ENCODE measurements around the gene TMTC2. TPM values are rescaled to one million over a fixed set of nuclear protein-coding genes. Genes with fewer than 3 reads are reported as not detected.
A peak's percentile ranks its signal among the peaks of the same experiment; 100 is the strongest.

TMTC2 gene
- total and polyA plus RNA-seq, 2 donors from 2014 or later = 6.0 to 32.9 TPM

DNA sequence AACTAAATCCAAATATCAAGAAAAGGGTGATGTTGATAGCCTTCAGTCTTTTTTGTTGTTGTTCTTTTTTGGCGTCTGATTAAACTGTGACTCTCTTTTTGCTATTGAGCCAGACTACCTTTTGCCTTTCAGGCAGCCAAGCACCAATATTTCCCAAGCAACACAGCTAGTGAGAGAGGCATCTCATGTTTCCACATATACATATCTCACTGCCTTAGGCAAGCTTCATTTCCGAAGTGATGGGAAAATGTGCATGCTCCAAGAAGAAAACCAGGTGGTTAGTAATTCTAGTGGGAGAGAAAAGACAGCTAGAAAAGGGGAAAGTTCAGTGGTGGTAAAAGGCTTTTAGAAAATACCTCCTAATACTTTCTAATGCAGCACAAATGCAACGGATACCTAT, 277.7 kb downstream of the TMTC2 start:
- no peaks in the 10 kb centered on the region for H3K36me3 ChIP-seq (ENCODE audit: control insufficient read depth in 2 of 3, insufficient read depth in 3 of 3, low read length in 3 of 3)
- FAIRE-seq (no peak), DNase-seq (peak in 2 of 5 donors; percentile 32 to 53)
- H3K27ac ChIP-seq (ENCODE audit: low read depth in 2 of 2, low read length in 2 of 2) = no peak overlapping the region
- no peaks in the 10 kb centered on the region for H3K9me3 ChIP-seq (ENCODE audit: control insufficient read depth in 2 of 3, insufficient read depth in 1 of 3, low read length in 3 of 3)
- H3K27me3 ChIP-seq (ENCODE audit: control insufficient read depth, insufficient read depth, low read length) = no peaks in the 10 kb centered on the region
- no peaks in the 10 kb centered on the region for H3K4me1 ChIP-seq (ENCODE audit: control insufficient read depth in 2 of 3, insufficient read depth in 2 of 3, low read depth in 1 of 3, low read length in 3 of 3)
- TF ChIP-seq, protein P1, sequence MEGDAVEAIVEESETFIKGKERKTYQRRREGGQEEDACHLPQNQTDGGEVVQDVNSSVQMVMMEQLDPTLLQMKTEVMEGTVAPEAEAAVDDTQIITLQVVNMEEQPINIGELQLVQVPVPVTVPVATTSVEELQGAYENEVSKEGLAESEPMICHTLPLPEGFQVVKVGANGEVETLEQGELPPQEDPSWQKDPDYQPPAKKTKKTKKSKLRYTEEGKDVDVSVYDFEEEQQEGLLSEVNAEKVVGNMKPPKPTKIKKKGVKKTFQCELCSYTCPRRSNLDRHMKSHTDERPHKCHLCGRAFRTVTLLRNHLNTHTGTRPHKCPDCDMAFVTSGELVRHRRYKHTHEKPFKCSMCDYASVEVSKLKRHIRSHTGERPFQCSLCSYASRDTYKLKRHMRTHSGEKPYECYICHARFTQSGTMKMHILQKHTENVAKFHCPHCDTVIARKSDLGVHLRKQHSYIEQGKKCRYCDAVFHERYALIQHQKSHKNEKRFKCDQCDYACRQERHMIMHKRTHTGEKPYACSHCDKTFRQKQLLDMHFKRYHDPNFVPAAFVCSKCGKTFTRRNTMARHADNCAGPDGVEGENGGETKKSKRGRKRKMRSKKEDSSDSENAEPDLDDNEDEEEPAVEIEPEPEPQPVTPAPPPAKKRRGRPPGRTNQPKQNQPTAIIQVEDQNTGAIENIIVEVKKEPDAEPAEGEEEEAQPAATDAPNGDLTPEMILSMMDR (IDR thresholded peaks at IDR 0.05; ENCODE audit: borderline replicate concordance, extremely low read depth, insufficient read depth) = no peak
- no peak overlapping the region for H3K4me3 ChIP-seq (ENCODE audit: low read length in 3 of 3)
- H3K9ac ChIP-seq (ENCODE audit: low read length in 3 of 3) = no peak overlapping the region
- intact Hi-C loops (cut with DNase I) = no loop called here

DNA sequence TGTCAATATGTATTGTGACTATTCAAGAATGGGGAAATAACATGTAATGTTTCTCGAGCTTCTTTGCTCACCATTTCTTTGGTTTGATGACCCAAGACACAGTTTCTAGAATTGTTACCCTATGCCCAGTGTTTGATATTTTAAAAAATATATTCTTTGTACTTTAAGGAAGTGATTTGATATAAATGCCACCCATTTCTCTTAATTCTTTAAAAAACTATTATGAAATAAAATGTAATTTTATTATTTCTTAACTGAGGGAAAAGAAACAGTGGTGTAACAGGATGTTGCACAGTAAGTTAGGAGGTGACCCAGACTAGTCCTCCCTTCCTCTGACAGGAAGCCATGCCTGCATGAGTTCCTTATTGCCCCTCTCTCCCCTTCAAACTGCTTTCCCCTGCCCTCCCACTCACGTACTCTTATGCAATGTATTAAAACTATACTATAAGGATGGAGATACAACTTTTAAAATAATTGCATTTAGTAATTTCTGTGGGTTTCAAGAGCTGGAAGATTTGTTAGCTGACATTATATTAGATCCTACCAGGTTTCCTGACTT, 279.4 kb downstream of the TMTC2 start:
- no peak overlapping the region for H3K4me3 ChIP-seq (ENCODE audit: low read length in 3 of 3)
- no peaks in the 10 kb centered on the region for H3K4me1 ChIP-seq (ENCODE audit: control insufficient read depth in 2 of 3, insufficient read depth in 2 of 3, low read depth in 1 of 3, low read length in 3 of 3)
- H3K27ac ChIP-seq (ENCODE audit: low read depth in 2 of 2, low read length in 2 of 2) = no peak overlapping the region
- FAIRE-seq (no peak), DNase-seq (no peak)
- TF ChIP-seq, protein P1 (IDR thresholded peaks at IDR 0.05; ENCODE audit: borderline replicate concordance, extremely low read depth, insufficient read depth) = no peak
- H3K9ac ChIP-seq (ENCODE audit: low read length in 3 of 3) = no peak overlapping the region
- no peaks in the 10 kb centered on the region for H3K36me3 ChIP-seq (ENCODE audit: control insufficient read depth in 2 of 3, insufficient read depth in 3 of 3, low read length in 3 of 3)
- intact Hi-C loops (cut with DNase I) = no loop called here
- no peaks in the 10 kb centered on the region for H3K27me3 ChIP-seq (ENCODE audit: control insufficient read depth, insufficient read depth, low read length)
- H3K9me3 ChIP-seq (ENCODE audit: control insufficient read depth in 2 of 3, insufficient read depth in 1 of 3, low read length in 3 of 3) = no peaks in the 10 kb centered on the region

DNA sequence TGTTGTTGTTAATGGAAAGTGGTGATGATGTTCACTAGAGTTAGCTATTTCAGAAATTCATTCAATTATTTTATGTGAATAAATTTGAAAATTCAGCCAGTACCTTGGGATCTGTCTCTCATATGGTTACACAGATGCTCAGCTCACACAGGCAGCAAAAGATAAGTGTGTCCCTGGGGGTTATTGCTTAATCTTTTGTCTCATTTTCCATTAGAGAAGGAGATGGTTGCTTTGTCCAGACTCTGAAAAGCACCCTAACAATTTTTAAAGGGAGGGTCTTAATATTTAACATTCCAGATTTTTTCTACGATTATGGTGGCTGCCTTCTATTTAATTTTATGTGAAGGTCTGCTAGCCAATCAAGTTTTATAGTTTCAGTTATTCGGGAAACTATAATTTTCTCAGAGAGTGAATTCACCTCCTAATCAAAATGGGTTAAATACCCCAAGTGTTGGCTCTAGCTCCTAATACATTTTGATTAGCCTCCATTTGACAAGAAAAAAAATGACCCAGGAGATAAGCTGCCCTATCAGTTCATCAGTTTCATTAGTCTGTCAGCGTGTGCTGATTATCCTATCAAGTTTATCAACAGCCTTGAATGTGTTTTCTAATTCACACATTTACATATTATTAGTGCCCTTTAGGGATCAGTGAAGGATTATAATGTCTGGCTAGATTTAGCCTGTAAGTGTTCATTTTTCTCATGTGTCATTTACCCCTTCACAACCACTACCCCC, 282.1 kb downstream of the TMTC2 start:
- intact Hi-C loops (cut with DNase I) = no loop called here
- Histone ChIP-seq H3K9me3 (ENCODE audit: control insufficient read depth in 2 of 3, insufficient read depth in 1 of 3, low read length in 3 of 3) (no peaks in the 10 kb centered on the region), H3K27ac (ENCODE audit: low read depth in 2 of 2, low read length in 2 of 2) (no peak overlapping the region), H3K9ac (ENCODE audit: low read length in 3 of 3) (no peak overlapping the region), H3K36me3 (ENCODE audit: control insufficient read depth in 2 of 3, insufficient read depth in 3 of 3, low read length in 3 of 3) (no peaks in the 10 kb centered on the region), H3K27me3 (ENCODE audit: control insufficient read depth, insufficient read depth, low read length) (no peaks in the 10 kb centered on the region), H3K4me1 (ENCODE audit: control insufficient read depth in 2 of 3, insufficient read depth in 2 of 3, low read depth in 1 of 3, low read length in 3 of 3) (no peaks in the 10 kb centered on the region), H3K4me3 (ENCODE audit: low read length in 3 of 3) (no peak overlapping the region)
- TF ChIP-seq, protein P1 (IDR thresholded peaks at IDR 0.05; ENCODE audit: borderline replicate concordance, extremely low read depth, insufficient read depth) = no peak
- FAIRE-seq (no peak), DNase-seq (no peak)
